GM19452 (cell line): ENCODE results near the gene STARD8.
"Not testable (repeated sequence)": the region's sequence is repeated elsewhere in the genome, so short reads cannot be mapped to it uniquely, and the experiment has no call there.

Source experiments
- ATAC-seq: cut with Tn5 transposase; IDR thresholded peaks from one replicate; pipeline ENCODE4 v1.9.1; 2021; ENCODE audit not compliant: unreplicated experiment

The STARD8 gene

GRCh38 chrX:68717663-68718442, 70.4 kb downstream of the STARD8 start:
- no peak for ATAC-seq

GRCh38 chrX:68718443-68718820, 71.0 kb downstream of the STARD8 start:
- ATAC-seq: no peak

- no peak for ATAC-seq
These were observed 71.9 kb downstream of the STARD8 start for GRCh38 chrX:68719181-68719903.

GRCh38 chrX:68719904-68720614, 72.6 kb downstream of the STARD8 start:
- ATAC-seq: no peak

- ATAC-seq: no peak
These were observed 73.4 kb downstream of the STARD8 start for GRCh38 chrX:68720851-68721250.

- ATAC-seq: no peak
These were observed 74.1 kb downstream of the STARD8 start for GRCh38 chrX:68721546-68721945.

GRCh38 chrX:68721991-68722860, 74.8 kb downstream of the STARD8 start:
- ATAC-seq: no peak

GRCh38 chrX:68723491-68724155, 76.2 kb downstream of the STARD8 start:
- ATAC-seq: no peak

- no peak for ATAC-seq
These were observed 77.1 kb downstream of the STARD8 start for GRCh38 chrX:68724531-68725020.

GRCh38 chrX:68725756-68726365, 78.4 kb downstream of the STARD8 start:
- no peak for ATAC-seq

GRCh38 chrX:68726366-68726765, 78.9 kb downstream of the STARD8 start:
- ATAC-seq: no peak

GRCh38 chrX:68727696-68728095, 80.2 kb downstream of the STARD8 start:
- no peak for ATAC-seq

- no peak for ATAC-seq
These were observed 80.7 kb downstream of the STARD8 start for GRCh38 chrX:68728186-68728585.

- ATAC-seq: no peak
These were observed 83.8 kb downstream of the STARD8 start for GRCh38 chrX:68731254-68731653.

GRCh38 chrX:68732906-68733493, 85.5 kb downstream of the STARD8 start:
- ATAC-seq: peak; percentile 78

GRCh38 chrX:68735266-68735665, 87.8 kb downstream of the STARD8 start:
- no peak for ATAC-seq

- not testable (repeated sequence) for ATAC-seq
These were observed 94.4 kb downstream of the STARD8 start for GRCh38 chrX:68741864-68742263.

GRCh38 chrX:68743754-68744153, 96.3 kb downstream of the STARD8 start:
- ATAC-seq: no peak

GRCh38 chrX:68746988-68747387, 99.5 kb downstream of the STARD8 start:
- no peak for ATAC-seq
